Gastrocnemius medialis (tissue), 4 donors: ENCODE results near the gene MIPEP.

Experiments
- POLR2A ChIP-seq, 2 donors: fragments of 450-650 bp; IDR thresholded peaks; one replicate each; pipeline ENCODE4 v1.6.1; 2017; ENCODE audit warnings: antibody characterized with exemption in 2 of 2, mild to moderate bottlenecking in 2 of 2, moderate library complexity in 2 of 2
- TF ChIP-seq, protein P1 (sequence below), 5 experiments: fragments of 450-650 bp in 3 of 5; fragments of 200-600 bp in 2 of 5; sonication (generic) in 2 of 5; IDR thresholded peaks in 4 of 5; conservative IDR thresholded peaks in 1 of 5; 1 replicate in 4 of 5; 2 replicates in 1 of 5; pipeline ENCODE4 v1.5.1; 2016 to 2019; ENCODE audit warnings: antibody characterized with exemption in 5 of 5, mild to moderate bottlenecking in 3 of 5, moderate library complexity in 3 of 5

DNA sequence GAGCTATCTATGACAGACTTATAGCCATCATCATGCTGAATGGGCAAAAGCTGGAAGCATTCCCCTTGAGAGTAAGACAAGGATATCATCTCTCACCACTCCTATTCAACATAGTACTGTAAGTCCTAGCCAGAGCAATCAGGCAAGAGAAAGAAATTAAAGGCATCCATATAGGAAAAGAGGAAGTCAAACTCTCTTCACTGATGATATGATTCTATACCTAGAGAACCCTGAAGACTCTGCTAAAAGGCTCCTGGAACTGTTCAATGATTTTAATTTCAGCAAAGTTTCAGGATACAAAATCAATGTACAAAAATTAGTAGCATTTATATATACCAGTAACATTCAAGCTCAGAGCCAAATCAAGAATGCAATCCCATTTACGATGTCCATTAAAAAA lies 29.8 kb upstream of the MIPEP start:
- no peak for TF ChIP-seq POLR2A (IDR thresholded peaks at IDR 0.05)
- TF ChIP-seq, protein P1, sequence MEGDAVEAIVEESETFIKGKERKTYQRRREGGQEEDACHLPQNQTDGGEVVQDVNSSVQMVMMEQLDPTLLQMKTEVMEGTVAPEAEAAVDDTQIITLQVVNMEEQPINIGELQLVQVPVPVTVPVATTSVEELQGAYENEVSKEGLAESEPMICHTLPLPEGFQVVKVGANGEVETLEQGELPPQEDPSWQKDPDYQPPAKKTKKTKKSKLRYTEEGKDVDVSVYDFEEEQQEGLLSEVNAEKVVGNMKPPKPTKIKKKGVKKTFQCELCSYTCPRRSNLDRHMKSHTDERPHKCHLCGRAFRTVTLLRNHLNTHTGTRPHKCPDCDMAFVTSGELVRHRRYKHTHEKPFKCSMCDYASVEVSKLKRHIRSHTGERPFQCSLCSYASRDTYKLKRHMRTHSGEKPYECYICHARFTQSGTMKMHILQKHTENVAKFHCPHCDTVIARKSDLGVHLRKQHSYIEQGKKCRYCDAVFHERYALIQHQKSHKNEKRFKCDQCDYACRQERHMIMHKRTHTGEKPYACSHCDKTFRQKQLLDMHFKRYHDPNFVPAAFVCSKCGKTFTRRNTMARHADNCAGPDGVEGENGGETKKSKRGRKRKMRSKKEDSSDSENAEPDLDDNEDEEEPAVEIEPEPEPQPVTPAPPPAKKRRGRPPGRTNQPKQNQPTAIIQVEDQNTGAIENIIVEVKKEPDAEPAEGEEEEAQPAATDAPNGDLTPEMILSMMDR (IDR thresholded peaks at IDR 0.05 in 4 of 5, conservative IDR thresholded peaks at IDR 0.05 in 1 of 5): no peak
